Liver (tissue), 3 donors: ENCODE measurements around the gene NTM.

Experiments used
- EGR1 ChIP-seq, 2 donors: IDR thresholded peaks; 2 replicates each; pipeline ENCODE4 v1.6.1; 2016 to 2018; ENCODE audit warnings: antibody characterized with exemption in 2 of 2, low read depth in 2 of 2
- FOXA1 ChIP-seq: IDR thresholded peaks from 2 replicates; pipeline ENCODE4 v1.6.1; 2016; ENCODE audit warnings: antibody characterized with exemption
- GABPA ChIP-seq, 2 donors: IDR thresholded peaks in 1 of 2; conservative IDR thresholded peaks in 1 of 2; 2 replicates each; pipeline ENCODE4 v1.6.1; 2016; ENCODE audit warnings: antibody characterized with exemption in 2 of 2, mild to moderate bottlenecking in 1 of 2, moderate library complexity in 1 of 2
- HNF4A ChIP-seq, 2 donors: conservative IDR thresholded peaks; 2 replicates each; pipeline ENCODE4 v1.6.1; 2016; ENCODE audit warnings: antibody characterized with exemption in 2 of 2, mild to moderate bottlenecking in 2 of 2
- JUND ChIP-seq, 2 donors: IDR thresholded peaks; 2 replicates each; pipeline ENCODE4 v1.6.1; 2016; ENCODE audit warnings: antibody characterized with exemption in 2 of 2
- RAD21 ChIP-seq, 2 donors: IDR thresholded peaks; 2 replicates each; pipeline ENCODE4 v1.6.1; 2016; ENCODE audit warnings: antibody characterized with exemption in 2 of 2, mild to moderate bottlenecking in 2 of 2
- RXRA ChIP-seq, 2 donors: IDR thresholded peaks; 2 replicates each; pipeline ENCODE4 v1.6.1; 2017 to 2018; ENCODE audit warnings: antibody characterized with exemption in 2 of 2, mild to moderate bottlenecking in 1 of 2
- SP1 ChIP-seq: IDR thresholded peaks from 2 replicates; pipeline ENCODE4 v1.6.1; 2018; ENCODE audit warnings: antibody characterized with exemption, mild to moderate bottlenecking
- TAF1 ChIP-seq: conservative IDR thresholded peaks from 2 replicates; pipeline ENCODE4 v1.6.1; 2016; ENCODE audit warnings: antibody characterized with exemption, mild to moderate bottlenecking
- YY1 ChIP-seq: IDR thresholded peaks from 2 replicates; pipeline ENCODE4 v1.6.1; 2016; ENCODE audit warnings: antibody characterized with exemption, mild to moderate bottlenecking
- TF ChIP-seq, protein P1 (sequence below): IDR thresholded peaks from 2 replicates; pipeline ENCODE4 v1.6.1; 2016; ENCODE audit warnings: antibody characterized with exemption, mild to moderate bottlenecking
- TF ChIP-seq, protein P2 (sequence below): IDR thresholded peaks from 2 replicates; pipeline ENCODE4 v1.6.1; 2016; ENCODE audit warnings: antibody characterized with exemption
- TF ChIP-seq, protein P3 (sequence below): fragments of 150-350 bp; IDR thresholded peaks from 2 replicates; pipeline ENCODE4 v1.5.1; 2017; ENCODE audit warnings: improper control_type of control experiment, low read depth, low read length; ENCODE audit not compliant: missing input control
- TF ChIP-seq, protein P4 (sequence below): IDR thresholded peaks from 2 replicates; pipeline ENCODE4 v1.6.1; 2016; ENCODE audit warnings: antibody characterized with exemption
- donor health status: healthy.
- donor health status: healthy.

DNA sequence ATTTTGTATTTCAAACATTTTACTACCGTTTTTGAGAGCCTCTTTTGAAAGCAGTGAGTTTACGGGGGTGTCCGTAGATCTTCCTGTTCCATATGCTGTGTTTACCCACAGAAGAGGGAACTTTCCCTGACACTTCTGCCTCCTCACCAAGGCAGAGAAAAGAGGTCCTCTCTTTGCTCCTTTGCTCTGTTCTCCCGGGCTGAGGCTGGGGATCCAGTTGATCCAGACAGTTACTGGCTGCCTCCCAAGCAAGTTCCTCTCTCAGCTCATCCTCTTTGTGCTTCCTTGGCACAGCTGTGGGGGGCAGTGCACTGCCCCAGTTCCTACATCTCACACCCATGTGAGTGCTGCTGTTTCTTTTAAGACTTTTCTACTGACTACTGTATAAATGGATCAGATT, 813.7 kb downstream of the NTM start:
- TF ChIP-seq YY1 (no peak), RAD21 (IDR thresholded peaks at IDR 0.05) (no peak), EGR1 (IDR thresholded peaks at IDR 0.05; ENCODE audit: low read depth in 2 of 2) (no peak), GABPA (IDR thresholded peaks at IDR 0.05 in 1 of 2, conservative IDR thresholded peaks at IDR 0.05 in 1 of 2) (no peak), HNF4A (conservative IDR thresholded peaks at IDR 0.05) (no peak), RXRA (IDR thresholded peaks at IDR 0.05) (no peak), SP1 (no peak), FOXA1 (no peak), TAF1 (no peak), JUND (IDR thresholded peaks at IDR 0.05) (no peak)
- TF ChIP-seq, protein P1, sequence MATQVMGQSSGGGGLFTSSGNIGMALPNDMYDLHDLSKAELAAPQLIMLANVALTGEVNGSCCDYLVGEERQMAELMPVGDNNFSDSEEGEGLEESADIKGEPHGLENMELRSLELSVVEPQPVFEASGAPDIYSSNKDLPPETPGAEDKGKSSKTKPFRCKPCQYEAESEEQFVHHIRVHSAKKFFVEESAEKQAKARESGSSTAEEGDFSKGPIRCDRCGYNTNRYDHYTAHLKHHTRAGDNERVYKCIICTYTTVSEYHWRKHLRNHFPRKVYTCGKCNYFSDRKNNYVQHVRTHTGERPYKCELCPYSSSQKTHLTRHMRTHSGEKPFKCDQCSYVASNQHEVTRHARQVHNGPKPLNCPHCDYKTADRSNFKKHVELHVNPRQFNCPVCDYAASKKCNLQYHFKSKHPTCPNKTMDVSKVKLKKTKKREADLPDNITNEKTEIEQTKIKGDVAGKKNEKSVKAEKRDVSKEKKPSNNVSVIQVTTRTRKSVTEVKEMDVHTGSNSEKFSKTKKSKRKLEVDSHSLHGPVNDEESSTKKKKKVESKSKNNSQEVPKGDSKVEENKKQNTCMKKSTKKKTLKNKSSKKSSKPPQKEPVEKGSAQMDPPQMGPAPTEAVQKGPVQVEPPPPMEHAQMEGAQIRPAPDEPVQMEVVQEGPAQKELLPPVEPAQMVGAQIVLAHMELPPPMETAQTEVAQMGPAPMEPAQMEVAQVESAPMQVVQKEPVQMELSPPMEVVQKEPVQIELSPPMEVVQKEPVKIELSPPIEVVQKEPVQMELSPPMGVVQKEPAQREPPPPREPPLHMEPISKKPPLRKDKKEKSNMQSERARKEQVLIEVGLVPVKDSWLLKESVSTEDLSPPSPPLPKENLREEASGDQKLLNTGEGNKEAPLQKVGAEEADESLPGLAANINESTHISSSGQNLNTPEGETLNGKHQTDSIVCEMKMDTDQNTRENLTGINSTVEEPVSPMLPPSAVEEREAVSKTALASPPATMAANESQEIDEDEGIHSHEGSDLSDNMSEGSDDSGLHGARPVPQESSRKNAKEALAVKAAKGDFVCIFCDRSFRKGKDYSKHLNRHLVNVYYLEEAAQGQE, result no peak
- TF ChIP-seq, protein P2, sequence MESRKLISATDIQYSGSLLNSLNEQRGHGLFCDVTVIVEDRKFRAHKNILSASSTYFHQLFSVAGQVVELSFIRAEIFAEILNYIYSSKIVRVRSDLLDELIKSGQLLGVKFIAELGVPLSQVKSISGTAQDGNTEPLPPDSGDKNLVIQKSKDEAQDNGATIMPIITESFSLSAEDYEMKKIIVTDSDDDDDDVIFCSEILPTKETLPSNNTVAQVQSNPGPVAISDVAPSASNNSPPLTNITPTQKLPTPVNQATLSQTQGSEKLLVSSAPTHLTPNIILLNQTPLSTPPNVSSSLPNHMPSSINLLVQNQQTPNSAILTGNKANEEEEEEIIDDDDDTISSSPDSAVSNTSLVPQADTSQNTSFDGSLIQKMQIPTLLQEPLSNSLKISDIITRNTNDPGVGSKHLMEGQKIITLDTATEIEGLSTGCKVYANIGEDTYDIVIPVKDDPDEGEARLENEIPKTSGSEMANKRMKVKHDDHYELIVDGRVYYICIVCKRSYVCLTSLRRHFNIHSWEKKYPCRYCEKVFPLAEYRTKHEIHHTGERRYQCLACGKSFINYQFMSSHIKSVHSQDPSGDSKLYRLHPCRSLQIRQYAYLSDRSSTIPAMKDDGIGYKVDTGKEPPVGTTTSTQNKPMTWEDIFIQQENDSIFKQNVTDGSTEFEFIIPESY, result no peak
- TF ChIP-seq, protein P3, sequence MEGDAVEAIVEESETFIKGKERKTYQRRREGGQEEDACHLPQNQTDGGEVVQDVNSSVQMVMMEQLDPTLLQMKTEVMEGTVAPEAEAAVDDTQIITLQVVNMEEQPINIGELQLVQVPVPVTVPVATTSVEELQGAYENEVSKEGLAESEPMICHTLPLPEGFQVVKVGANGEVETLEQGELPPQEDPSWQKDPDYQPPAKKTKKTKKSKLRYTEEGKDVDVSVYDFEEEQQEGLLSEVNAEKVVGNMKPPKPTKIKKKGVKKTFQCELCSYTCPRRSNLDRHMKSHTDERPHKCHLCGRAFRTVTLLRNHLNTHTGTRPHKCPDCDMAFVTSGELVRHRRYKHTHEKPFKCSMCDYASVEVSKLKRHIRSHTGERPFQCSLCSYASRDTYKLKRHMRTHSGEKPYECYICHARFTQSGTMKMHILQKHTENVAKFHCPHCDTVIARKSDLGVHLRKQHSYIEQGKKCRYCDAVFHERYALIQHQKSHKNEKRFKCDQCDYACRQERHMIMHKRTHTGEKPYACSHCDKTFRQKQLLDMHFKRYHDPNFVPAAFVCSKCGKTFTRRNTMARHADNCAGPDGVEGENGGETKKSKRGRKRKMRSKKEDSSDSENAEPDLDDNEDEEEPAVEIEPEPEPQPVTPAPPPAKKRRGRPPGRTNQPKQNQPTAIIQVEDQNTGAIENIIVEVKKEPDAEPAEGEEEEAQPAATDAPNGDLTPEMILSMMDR, result no peak
- TF ChIP-seq, protein P4, sequence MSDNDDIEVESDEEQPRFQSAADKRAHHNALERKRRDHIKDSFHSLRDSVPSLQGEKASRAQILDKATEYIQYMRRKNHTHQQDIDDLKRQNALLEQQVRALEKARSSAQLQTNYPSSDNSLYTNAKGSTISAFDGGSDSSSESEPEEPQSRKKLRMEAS, result no peak
